Trophoblast cell (in vitro differentiated cells and primary cell): Measurements from ENCODE around the gene RLN2.
"Not testable (repeated sequence)": the region's sequence is repeated elsewhere in the genome, so short reads cannot be mapped to it uniquely, and the experiment has no call there.

Source experiments
- DNase-seq, 2 donors: peaks; one replicate each; pipeline ENCODE4 v3.0.0-alpha.2; 2016
- H2AFZ ChIP-seq: 2 replicates; pipeline ENCODE4 v1.6.1; 2013; ENCODE audit warnings: low read length, moderate library complexity, mild to moderate bottlenecking; ENCODE audit not compliant: insufficient read depth, poor library complexity
- H2AK5ac ChIP-seq: 2 replicates; pipeline ENCODE4 v1.6.1; 2013; ENCODE audit warnings: mild to moderate bottlenecking, low read length
- H2BK120ac ChIP-seq: 2 replicates; pipeline ENCODE4 v1.6.1; 2013; ENCODE audit warnings: low read length, mild to moderate bottlenecking, moderate library complexity; ENCODE audit not compliant: insufficient read depth, poor library complexity
- H2BK12ac ChIP-seq: 2 replicates; pipeline ENCODE4 v1.6.1; 2013; ENCODE audit warnings: mild to moderate bottlenecking, low read length, moderate library complexity
- H2BK5ac ChIP-seq: 2 replicates; pipeline ENCODE4 v1.6.1; 2013; ENCODE audit warnings: low read length, low read depth, moderate library complexity, mild to moderate bottlenecking; ENCODE audit not compliant: poor library complexity
- H3K14ac ChIP-seq: 2 replicates; pipeline ENCODE4 v1.6.1; 2013; ENCODE audit warnings: mild to moderate bottlenecking, low read length
- H3K18ac ChIP-seq: 2 replicates; pipeline ENCODE4 v1.6.1; 2013; ENCODE audit warnings: mild to moderate bottlenecking, low read length
- H3K23ac ChIP-seq: 2 replicates; pipeline ENCODE4 v1.6.1; 2013; ENCODE audit warnings: low read length
- H3K27ac ChIP-seq: 2 replicates; pipeline ENCODE4 v1.5.1; 2013; ENCODE audit warnings: low read depth, mild to moderate bottlenecking, inconsistent platforms, low read length, moderate library complexity
- H3K27me3 ChIP-seq: 2 replicates; pipeline ENCODE4 v1.6.1; 2013; ENCODE audit warnings: inconsistent platforms, mild to moderate bottlenecking, low read length, moderate library complexity; ENCODE audit not compliant: insufficient read depth
- H3K36me3 ChIP-seq, 2 experiments: 1 replicate in 1 of 2; 2 replicates in 1 of 2; pipeline ENCODE4 v1.6.1; 2013; ENCODE audit warnings: low read length in 2 of 2, mild to moderate bottlenecking in 2 of 2, moderate library complexity in 1 of 2; ENCODE audit not compliant: insufficient read depth in 2 of 2, control insufficient read depth in 1 of 2
- H3K4ac ChIP-seq: 2 replicates; pipeline ENCODE4 v1.6.1; 2013; ENCODE audit warnings: low read depth, mild to moderate bottlenecking, low read length, moderate library complexity
- H3K4me1 ChIP-seq, 2 experiments: 1 replicate in 1 of 2; 2 replicates in 1 of 2; pipeline ENCODE4 v1.6.1; 2013; ENCODE audit warnings: low read length in 2 of 2, mild to moderate bottlenecking in 2 of 2, moderate library complexity in 1 of 2; ENCODE audit not compliant: insufficient read depth in 2 of 2, control insufficient read depth in 1 of 2
- H3K4me2 ChIP-seq: 2 replicates; pipeline ENCODE4 v1.6.1; 2013; ENCODE audit warnings: inconsistent platforms, mild to moderate bottlenecking, low read length, moderate library complexity
- H3K4me3 ChIP-seq: 2 replicates; pipeline ENCODE4 v1.5.1; 2013; ENCODE audit warnings: mild to moderate bottlenecking, low read depth, low read length, inconsistent platforms
- H3K79me1 ChIP-seq: one replicate; pipeline ENCODE4 v1.6.1; 2013; ENCODE audit warnings: low read length
- H3K79me2 ChIP-seq: 2 replicates; pipeline ENCODE4 v1.6.1; 2013; ENCODE audit warnings: low read length, mild to moderate bottlenecking; ENCODE audit not compliant: control insufficient read depth, insufficient read depth, poor library complexity
- H3K9ac ChIP-seq: 2 replicates; pipeline ENCODE4 v1.6.1; 2013; ENCODE audit warnings: mild to moderate bottlenecking, low read length
- H3K9me3 ChIP-seq: 2 replicates; pipeline ENCODE4 v1.6.1; 2013; ENCODE audit warnings: low read depth, mild to moderate bottlenecking, control low read depth, inconsistent platforms, low read length; ENCODE audit not compliant: insufficient read depth
- H4K12ac ChIP-seq: 2 replicates; pipeline ENCODE4 v1.6.1; 2013; ENCODE audit warnings: low read depth, mild to moderate bottlenecking, low read length, moderate library complexity
- H4K8ac ChIP-seq: 2 replicates; pipeline ENCODE4 v1.6.1; 2013; ENCODE audit warnings: low read depth, mild to moderate bottlenecking, low read length, moderate library complexity
- H4K91ac ChIP-seq: one replicate; pipeline ENCODE4 v1.6.1; 2013; ENCODE audit warnings: low read depth, mild to moderate bottlenecking, low read length, moderate library complexity
- WGBS: extraction: QIAGEN DNeasy Blood & Tissue Kit; methylation state at CpG from one replicate; pipeline ENCODE4 v1.1.7; 2013; ENCODE audit warnings: missing lambda C conversion rate; ENCODE audit not compliant: insufficient read length, insufficient coverage; ENCODE audit errors: extremely low coverage; 5-methylcytosine and 5-hydroxymethylcytosine counted together

The RLN2 gene

DNA sequence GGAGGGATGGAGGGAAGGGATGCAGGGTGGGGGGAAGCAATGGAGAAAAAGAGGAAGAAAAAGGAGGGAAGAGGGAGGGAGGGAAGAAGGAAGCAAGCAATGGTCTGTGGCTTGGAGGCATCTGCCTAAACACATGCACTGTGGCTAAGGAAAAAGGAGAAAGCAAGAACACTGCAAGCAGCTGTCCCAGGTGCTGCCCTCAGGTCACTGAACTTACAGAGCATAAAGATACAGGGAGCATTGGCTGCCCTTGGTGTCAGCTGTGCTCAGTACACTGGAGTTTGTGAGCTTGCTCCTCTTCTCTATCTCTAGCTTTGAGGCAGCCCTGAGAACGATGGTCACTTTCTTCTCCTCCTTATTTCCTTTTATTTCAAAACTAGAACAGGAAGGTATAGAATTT, 17.1 kb upstream of the RLN2 start:
- H3K14ac ChIP-seq, H4K91ac ChIP-seq, H3K4ac ChIP-seq, H3K23ac ChIP-seq, H4K8ac ChIP-seq, H3K4me1 ChIP-seq, H2AFZ ChIP-seq, H2BK120ac ChIP-seq, H3K27ac ChIP-seq, H3K79me1 ChIP-seq, H3K79me2 ChIP-seq, H3K27me3 ChIP-seq, H2AK5ac ChIP-seq, H2BK12ac ChIP-seq, H3K9me3 ChIP-seq, H3K4me3 ChIP-seq, H4K12ac ChIP-seq, H3K36me3 ChIP-seq, H3K4me2 ChIP-seq, H2BK5ac ChIP-seq, H3K18ac ChIP-seq, DNase-seq, H3K9ac ChIP-seq: not testable (repeated sequence)
- WGBS, result no CpG with 5 or more reads among the region's 1 CpG

DNA sequence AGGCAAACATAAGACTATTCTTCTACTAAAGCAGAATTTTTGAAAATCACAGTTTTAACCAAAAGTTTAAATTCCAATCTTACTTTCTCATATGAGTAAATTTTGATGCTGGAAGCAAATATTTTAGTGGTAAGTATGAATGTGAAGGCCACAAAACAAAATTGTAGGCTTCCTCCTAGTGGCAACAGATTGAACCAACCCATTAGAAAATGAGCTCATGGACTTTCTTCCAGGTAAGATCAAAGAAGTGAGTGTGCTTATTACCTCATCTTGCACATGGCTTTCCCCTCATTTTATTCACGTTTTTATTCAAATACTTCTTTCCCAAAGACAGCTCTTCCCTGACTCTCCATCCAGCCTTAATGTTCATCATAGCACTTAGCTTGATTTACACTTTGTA, 16.5 kb upstream of the RLN2 start:
- Histone ChIP-seq H4K12ac (no peak overlapping the region), H2BK5ac (no peak overlapping the region), H3K79me2 (no peaks in the 10 kb centered on the region), H4K8ac (no peak overlapping the region), H3K27ac (no peak overlapping the region), H2AFZ (no peak overlapping the region), H3K4me3 (no peak overlapping the region), H3K79me1 (no peaks in the 10 kb centered on the region), H3K18ac (no peak overlapping the region), H3K36me3 (no peaks in the 10 kb centered on the region), H3K27me3 (no peaks in the 10 kb centered on the region), H3K4me1 (no peaks in the 10 kb centered on the region), H3K14ac (no peak overlapping the region), H3K4me2 (no peak overlapping the region), H4K91ac (no peak overlapping the region), H3K9ac (no peak overlapping the region), H2BK12ac (no peak overlapping the region), H2AK5ac (no peak overlapping the region), H3K4ac (no peak overlapping the region), H2BK120ac (no peak overlapping the region), H3K9me3 (no peaks in the 10 kb centered on the region), H3K23ac (no peak overlapping the region)
- no CpG with 5 or more reads among the region's 1 CpG for WGBS
- DNase-seq, result no peak

DNA sequence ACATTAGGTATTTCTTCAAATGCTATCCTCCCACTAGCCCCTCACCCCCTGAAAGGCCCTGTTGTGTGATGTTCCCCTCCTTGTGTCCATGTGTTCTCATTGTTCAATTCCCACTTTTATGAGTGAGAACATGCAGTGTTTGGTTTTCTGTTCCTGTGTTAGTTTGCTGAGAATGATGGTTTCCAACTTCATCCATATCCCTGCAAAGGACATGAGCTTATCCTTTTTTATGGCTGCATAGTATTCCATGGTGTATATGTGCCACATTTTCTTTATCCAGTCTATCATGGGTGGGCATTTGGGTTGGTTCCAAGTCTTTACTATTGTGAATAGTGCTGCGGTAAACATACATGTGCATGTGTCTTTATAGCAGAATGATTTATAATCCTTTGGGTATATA, 11.9 kb upstream of the RLN2 start:
- H3K18ac ChIP-seq, H4K12ac ChIP-seq, H4K91ac ChIP-seq, H3K23ac ChIP-seq, H3K27ac ChIP-seq, H2BK12ac ChIP-seq, H3K4me1 ChIP-seq, H3K27me3 ChIP-seq, H3K79me1 ChIP-seq, H3K9me3 ChIP-seq, H3K4ac ChIP-seq, H3K79me2 ChIP-seq, H3K4me2 ChIP-seq, H2BK120ac ChIP-seq, H3K36me3 ChIP-seq, H3K14ac ChIP-seq, H2BK5ac ChIP-seq, H3K9ac ChIP-seq, H4K8ac ChIP-seq, H2AFZ ChIP-seq, DNase-seq, H3K4me3 ChIP-seq, H2AK5ac ChIP-seq: not testable (repeated sequence)
- no CpG with 5 or more reads among the region's 1 CpG for WGBS

DNA sequence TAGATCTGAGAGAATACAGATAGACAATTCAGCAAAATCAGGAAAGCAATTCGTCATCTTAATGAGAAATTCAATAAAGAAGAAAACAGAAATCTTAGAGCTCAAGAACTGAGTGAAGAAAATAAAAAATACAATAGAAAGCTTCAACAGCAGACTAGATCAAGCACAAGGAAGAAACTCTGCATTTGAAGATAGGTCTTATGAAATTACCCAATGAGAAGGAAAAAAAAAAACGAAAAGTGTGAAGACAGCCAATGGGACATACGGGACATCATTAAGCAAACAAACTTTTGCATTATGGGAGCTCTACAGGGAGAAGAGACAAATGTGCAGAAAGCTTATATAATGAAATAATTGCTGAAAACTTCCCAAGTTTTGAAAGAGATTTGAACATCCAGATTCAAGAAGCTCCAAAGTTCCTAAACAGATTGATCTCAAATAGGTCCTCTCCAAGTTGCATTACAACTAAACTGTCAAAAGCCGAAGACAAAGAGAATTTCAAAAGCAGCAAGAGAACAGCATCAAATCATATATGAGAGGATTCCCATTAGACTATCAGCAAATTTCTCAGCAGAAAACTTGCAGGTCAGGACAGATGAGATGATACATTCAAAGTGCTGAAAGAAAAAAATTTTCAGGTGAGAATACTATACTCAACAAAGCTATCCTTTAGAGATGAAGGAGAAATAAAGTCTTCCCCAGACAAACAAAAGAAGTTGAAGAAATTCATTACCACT, 10.8 kb upstream of the RLN2 start:
- H3K18ac ChIP-seq, result no peak overlapping the region
- no peak overlapping the region for H3K4me2 ChIP-seq
- H3K23ac ChIP-seq, result no peak overlapping the region
- no peak overlapping the region for H3K14ac ChIP-seq
- no peak overlapping the region for H4K8ac ChIP-seq
- H2BK5ac ChIP-seq, result no peak overlapping the region
- no peak overlapping the region for H4K12ac ChIP-seq
- no peak overlapping the region for H2BK120ac ChIP-seq
- no peak overlapping the region for H4K91ac ChIP-seq
- no peak overlapping the region for H3K9ac ChIP-seq
- no peaks in the 10 kb centered on the region for H3K27me3 ChIP-seq
- no peak overlapping the region for H2BK12ac ChIP-seq
- no peak overlapping the region for H3K4me3 ChIP-seq
- no CpG with 5 or more reads among the region's 4 CpGs for WGBS
- no peak overlapping the region for H2AK5ac ChIP-seq
- H3K9me3 ChIP-seq, result no peaks in the 10 kb centered on the region
- H3K79me1 ChIP-seq, result no peaks in the 10 kb centered on the region
- no peaks in the 10 kb centered on the region for H3K4me1 ChIP-seq
- H2AFZ ChIP-seq, result no peak overlapping the region
- no peak overlapping the region for H3K4ac ChIP-seq
- DNase-seq, result no peak
- no peaks in the 10 kb centered on the region for H3K36me3 ChIP-seq
- no peak overlapping the region for H3K27ac ChIP-seq
- no peaks in the 10 kb centered on the region for H3K79me2 ChIP-seq
